HEK293 (cell line): ENCODE measurements around the gene DGKB.

Experiments used
- ATF2 ChIP-seq: fragments of 450-650 bp; formaldehyde crosslinking; IDR thresholded peaks from 2 replicates; pipeline ENCODE4 v1.5.1; 2016; ENCODE audit warnings: missing biosample characterization, missing genetic modification characterization, low read depth
- CTCF ChIP-seq: fragments of 450-650 bp; formaldehyde crosslinking; IDR thresholded peaks from 2 replicates; pipeline ENCODE4 v1.5.1; 2016; ENCODE audit warnings: missing biosample characterization, missing genetic modification characterization
- ELK4 ChIP-seq: IDR thresholded peaks from 2 replicates; pipeline ENCODE4 v1.6.1; 2011; ENCODE audit warnings: mild to moderate bottlenecking, low read depth, low read length, borderline replicate concordance
- HOXC10 ChIP-seq: sonication (generic); formaldehyde crosslinking; IDR thresholded peaks from 2 replicates; pipeline ENCODE4 v1.8.1; 2023; ENCODE audit warnings: mild to moderate bottlenecking, missing genetic modification reagents
- ZBTB7A ChIP-seq: fragments of 450-650 bp; formaldehyde crosslinking; IDR thresholded peaks from 2 replicates; pipeline ENCODE4 v1.5.1; 2016; ENCODE audit warnings: low read depth, missing biosample characterization, missing genetic modification characterization
- ZNF280C ChIP-seq: fragments of 450-650 bp; formaldehyde crosslinking; IDR thresholded peaks from 2 replicates; pipeline ENCODE4 v1.5.1; 2016; ENCODE audit warnings: missing biosample characterization, missing genetic modification characterization
- ZNF398 ChIP-seq: fragments of 450-650 bp; formaldehyde crosslinking; IDR thresholded peaks from 2 replicates; pipeline ENCODE4 v1.5.1; 2017; ENCODE audit warnings: missing biosample characterization, missing genetic modification characterization
- ZNF423 ChIP-seq: fragments of 450-650 bp; formaldehyde crosslinking; IDR thresholded peaks from 2 replicates; pipeline ENCODE4 v1.5.1; 2016; ENCODE audit warnings: missing biosample characterization, missing genetic modification characterization
- ZNF530 ChIP-seq: fragments of 450-650 bp; formaldehyde crosslinking; IDR thresholded peaks from 2 replicates; pipeline ENCODE4 v1.5.1; 2016; ENCODE audit warnings: low read depth, missing biosample characterization, missing genetic modification characterization
- ZNF560 ChIP-seq: fragments of 450-650 bp; formaldehyde crosslinking; IDR thresholded peaks from 2 replicates; pipeline ENCODE4 v1.5.1; 2017; ENCODE audit warnings: missing biosample characterization, missing genetic modification characterization, borderline replicate concordance
- ZNF664 ChIP-seq: fragments of 450-650 bp; formaldehyde crosslinking; IDR thresholded peaks from 2 replicates; pipeline ENCODE4 v1.5.1; 2016; ENCODE audit warnings: missing biosample characterization, missing genetic modification characterization
- ZNF776 ChIP-seq: fragments of 450-650 bp; formaldehyde crosslinking; IDR thresholded peaks from 2 replicates; pipeline ENCODE4 v1.5.0; 2017; ENCODE audit warnings: missing biosample characterization, missing genetic modification characterization, borderline replicate concordance
- ZSCAN16 ChIP-seq: fragments of 450-650 bp; formaldehyde crosslinking; IDR thresholded peaks from 2 replicates; pipeline ENCODE4 v1.5.1; 2016; ENCODE audit warnings: missing biosample characterization, missing genetic modification characterization

GRCh38 chr7:14739168-14739840 lies 163.2 kb downstream of the DGKB start:
- no peak for TF ChIP-seq ZNF664
- no peak for TF ChIP-seq ELK4
- TF ChIP-seq ZNF423 (tag by site-specific recombination), result no peak
- no peak for TF ChIP-seq ZNF560 (tag by site-specific recombination)
- TF ChIP-seq HOXC10 (CRISPR knock-in tag), result no peak
- TF ChIP-seq ZSCAN16 (tag by site-specific recombination), result no peak
- TF ChIP-seq CTCF (tag by site-specific recombination), result no peak
- TF ChIP-seq ZNF398 (tag by site-specific recombination), result no peak
- TF ChIP-seq ZNF530 (tag by site-specific recombination), result no peak
- no peak for TF ChIP-seq ZBTB7A (tag by site-specific recombination)
- no peak for TF ChIP-seq ZNF280C (tag by site-specific recombination)
- no peak for TF ChIP-seq ATF2 (tag by site-specific recombination)
- TF ChIP-seq ZNF776 (tag by site-specific recombination), result no peak
